SK-N-SH (cell line): Measurements from ENCODE around the gene BTLA. TPM values are rescaled to one million over a fixed set of nuclear protein-coding genes. Genes with fewer than 3 reads are reported as not detected.

Experiments
- CTCF ChIA-PET: fragments of 300-600, 350-600 bp; formaldehyde crosslinking; extraction: SDS; loops from one replicate; lab custom pipeline; 2021; lab: Yijun Ruan, JAX
- POLR2A ChIA-PET: fragments of 350-600 bp; sonication (Branson Sonifier 250); formaldehyde crosslinking; extraction: SDS; loops from one replicate; lab custom pipeline; 2020; ENCODE audit warnings: antibody characterized with exemption, inconsistent platforms; lab: Yijun Ruan, JAX
- DNase-seq: peaks from one replicate; pipeline ENCODE4 v3.0.0; 2012
- H2AFZ ChIP-seq: fragments of 200-600 bp; sonication (generic); 2 replicates; pipeline ENCODE4 v1.8.1; 2016; ENCODE audit warnings: antibody characterized with exemption, mild to moderate bottlenecking, low read depth
- H3F3A ChIP-seq: fragments of 200-600 bp; sonication (generic); replicated peaks from 2 replicates; pipeline ENCODE3; 2016; ENCODE audit warnings: antibody characterized with exemption, mild to moderate bottlenecking; ENCODE audit not compliant: insufficient read depth
- H3K27ac ChIP-seq, 2 experiments: fragments of 200-500 bp in 1 of 2; fragments of 200-600 bp in 1 of 2; sonication (Bioruptor generic) in 1 of 2; sonication (generic), shearing (Covaris generic) in 1 of 2; 2 replicates each; pipeline versions ENCODE4 v1.5.1 to v1.6.1; 2014 to 2016; ENCODE audit warnings: low read depth in 2 of 2, inconsistent platforms in 1 of 2, low read length in 1 of 2, mild to moderate bottlenecking in 1 of 2, mixed read lengths in 1 of 2
- H3K27me3 ChIP-seq: fragments of 200-600 bp; sonication (generic), shearing (Covaris generic); 2 replicates; pipeline ENCODE4 v1.6.1; 2016; ENCODE audit warnings: mixed run types; ENCODE audit not compliant: insufficient read depth
- H3K36me3 ChIP-seq, 2 experiments: fragments of 200-500 bp in 1 of 2; fragments of 200-600 bp in 1 of 2; sonication (Bioruptor generic) in 1 of 2; sonication (generic) in 1 of 2; replicated peaks in 1 of 2; 2 replicates each; pipeline versions ENCODE3 to v1.5.1; 2014 to 2016; ENCODE audit warnings: low read length in 1 of 2, mild to moderate bottlenecking in 1 of 2; ENCODE audit not compliant: insufficient read depth in 2 of 2, control insufficient read depth in 1 of 2
- H3K4me1 ChIP-seq, 2 experiments: fragments of 200-500 bp in 1 of 2; fragments of 200-600 bp in 1 of 2; sonication (Bioruptor generic) in 1 of 2; sonication (generic), shearing (Covaris generic) in 1 of 2; 2 replicates each; pipeline versions ENCODE4 v1.5.1 to v1.6.1; 2014 to 2016; ENCODE audit warnings: low read depth in 1 of 2, low read length in 1 of 2, mixed run types in 1 of 2; ENCODE audit not compliant: insufficient read depth in 2 of 2, control insufficient read depth in 1 of 2
- H3K4me2 ChIP-seq: fragments of 200-600 bp; sonication (generic), shearing (Covaris generic); 2 replicates; pipeline ENCODE4 v1.6.1; 2017; ENCODE audit warnings: mixed run types
- H3K4me3 ChIP-seq, 2 experiments: fragments of 200-500 bp in 1 of 2; fragments of 200-600 bp in 1 of 2; sonication (Bioruptor generic) in 1 of 2; sonication (generic), shearing (Covaris generic) in 1 of 2; 2 replicates each; pipeline versions ENCODE4 v1.5.1 to v1.8.1; 2014 to 2016; ENCODE audit warnings: low read depth in 2 of 2, inconsistent platforms in 1 of 2, low read length in 1 of 2, mild to moderate bottlenecking in 1 of 2, mixed read lengths in 1 of 2, moderate library complexity in 1 of 2
- H3K79me2 ChIP-seq: fragments of 200-600 bp; sonication (generic); 2 replicates; pipeline ENCODE4 v1.8.1; 2017; ENCODE audit warnings: mild to moderate bottlenecking; ENCODE audit not compliant: insufficient read depth
- H3K9ac ChIP-seq: fragments of 200-600 bp; sonication (generic); 2 replicates; pipeline ENCODE4 v1.6.1; 2017; ENCODE audit warnings: mixed run types
- H3K9me2 ChIP-seq: fragments of 200-600 bp; sonication (generic); 2 replicates; pipeline ENCODE4 v1.6.1; 2017; ENCODE audit warnings: mixed run types
- H3K9me3 ChIP-seq: fragments of 200-600 bp; sonication (generic); 2 replicates; pipeline ENCODE4 v1.6.1; 2017; ENCODE audit warnings: mixed run types, mild to moderate bottlenecking, moderate library complexity
- H4K20me1 ChIP-seq: fragments of 200-600 bp; sonication (generic); 2 replicates; pipeline ENCODE4 v1.6.1; 2017; ENCODE audit warnings: mild to moderate bottlenecking, mixed run types; ENCODE audit not compliant: insufficient read depth
- FOSL2 ChIP-seq: IDR thresholded peaks from 2 replicates; pipeline ENCODE4 v1.4.0; 2012; ENCODE audit warnings: low read depth, mild to moderate bottlenecking, moderate library complexity, borderline replicate concordance
- FOXM1 ChIP-seq: IDR thresholded peaks from 2 replicates; pipeline ENCODE4 v1.4.0; 2012; ENCODE audit warnings: low read depth, mild to moderate bottlenecking
- JUND ChIP-seq: IDR thresholded peaks from 2 replicates; pipeline ENCODE4 v1.4.0; 2012
- RFX5 ChIP-seq: IDR thresholded peaks from 2 replicates; pipeline ENCODE4 v1.6.1; 2012; ENCODE audit warnings: mild to moderate bottlenecking, improper control_type of control experiment, low read length
- SIN3A ChIP-seq: IDR thresholded peaks from 2 replicates; pipeline ENCODE4 v1.6.1; 2012; ENCODE audit warnings: low read depth, mild to moderate bottlenecking, low read length, moderate library complexity, borderline replicate concordance
- TAF1 ChIP-seq: IDR thresholded peaks from 2 replicates; pipeline ENCODE4 v1.6.1; 2012; ENCODE audit warnings: low read depth, mild to moderate bottlenecking, low read length, moderate library complexity, borderline replicate concordance
- TCF12 ChIP-seq: IDR thresholded peaks from 2 replicates; pipeline ENCODE4 v1.4.0; 2012
- TEAD4 ChIP-seq: IDR thresholded peaks from 2 replicates; pipeline ENCODE4 v1.4.0; 2012; ENCODE audit warnings: mild to moderate bottlenecking, borderline replicate concordance; ENCODE audit not compliant: insufficient read depth
- YY1 ChIP-seq: IDR thresholded peaks from 2 replicates; pipeline ENCODE4 v1.4.0; 2012; ENCODE audit warnings: low read depth, mild to moderate bottlenecking
- WGBS: methylation state at CpG from one replicate; pipeline ENCODE4 v1.1.6; 2017; ENCODE audit warnings: low lambda C conversion rate; 5-methylcytosine and 5-hydroxymethylcytosine counted together
- polyA plus RNA-seq, 3 experiments: library from polyadenylated mRNA; depleted of rRNA; stranded (reverse); fragments of >200 nt; gene quantifications; 2 replicates each; pipeline ENCODE4 v1.2.3, GENCODE V29; 2012
- TF ChIP-seq, protein P1 (sequence below): IDR thresholded peaks from 2 replicates; pipeline ENCODE4 v1.4.0; 2012; ENCODE audit warnings: low read depth, borderline replicate concordance
- TF ChIP-seq, protein P2 (sequence below): fragments of 200-600 bp; sonication (generic); IDR thresholded peaks from 2 replicates; pipeline ENCODE4 v1.6.1; 2017; ENCODE audit warnings: antibody characterized with exemption, mild to moderate bottlenecking, moderate library complexity

The BTLA gene
- polyA plus RNA-seq, 1 of the 3 experiments (the other 2 are of a cell fraction): not detected

DNA sequence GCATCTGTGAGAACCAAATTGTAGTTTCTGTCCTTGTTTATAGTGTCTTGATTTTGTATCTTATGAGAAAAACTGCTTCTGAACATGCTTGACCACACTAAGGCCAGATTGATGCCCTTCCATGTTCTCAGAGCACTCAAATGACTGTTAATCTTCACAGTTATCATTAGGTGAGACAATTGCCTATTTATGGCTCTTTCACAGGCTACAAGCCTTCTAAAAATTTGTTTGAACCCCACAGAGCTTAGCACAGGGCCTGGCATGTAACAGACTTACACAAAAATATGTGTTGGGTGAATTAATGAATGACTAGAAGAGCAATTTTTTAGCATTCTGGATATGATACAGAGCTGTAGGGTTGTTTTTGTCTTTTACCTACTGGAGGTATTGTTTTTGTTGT is 43.1 kb downstream of the BTLA start:
- Histone ChIP-seq H3K4me1 (no peaks in the 10 kb centered on the region), H3K36me3 (no peaks in the 10 kb centered on the region), H3K27me3 (no peaks in the 10 kb centered on the region), H3K79me2 (no peaks in the 10 kb centered on the region; the same call in 1 of the 2 replicates), H3K9me2 (no peaks in the 10 kb centered on the region), H3K4me2 (no peak overlapping the region), H3K9ac (no peak overlapping the region), H3K9me3 (no peaks in the 10 kb centered on the region), H3F3A (no peaks in the 10 kb centered on the region), H2AFZ (no peak overlapping the region), H3K4me3 (no peak overlapping the region), H3K27ac (no peak overlapping the region), H4K20me1 (no peaks in the 10 kb centered on the region)
- CTCF ChIA-PET: no interaction called here
- TF ChIP-seq TAF1 (no peak), FOXM1 (no peak), TEAD4 (no peak), YY1 (no peak)
- TF ChIP-seq, protein P1, sequence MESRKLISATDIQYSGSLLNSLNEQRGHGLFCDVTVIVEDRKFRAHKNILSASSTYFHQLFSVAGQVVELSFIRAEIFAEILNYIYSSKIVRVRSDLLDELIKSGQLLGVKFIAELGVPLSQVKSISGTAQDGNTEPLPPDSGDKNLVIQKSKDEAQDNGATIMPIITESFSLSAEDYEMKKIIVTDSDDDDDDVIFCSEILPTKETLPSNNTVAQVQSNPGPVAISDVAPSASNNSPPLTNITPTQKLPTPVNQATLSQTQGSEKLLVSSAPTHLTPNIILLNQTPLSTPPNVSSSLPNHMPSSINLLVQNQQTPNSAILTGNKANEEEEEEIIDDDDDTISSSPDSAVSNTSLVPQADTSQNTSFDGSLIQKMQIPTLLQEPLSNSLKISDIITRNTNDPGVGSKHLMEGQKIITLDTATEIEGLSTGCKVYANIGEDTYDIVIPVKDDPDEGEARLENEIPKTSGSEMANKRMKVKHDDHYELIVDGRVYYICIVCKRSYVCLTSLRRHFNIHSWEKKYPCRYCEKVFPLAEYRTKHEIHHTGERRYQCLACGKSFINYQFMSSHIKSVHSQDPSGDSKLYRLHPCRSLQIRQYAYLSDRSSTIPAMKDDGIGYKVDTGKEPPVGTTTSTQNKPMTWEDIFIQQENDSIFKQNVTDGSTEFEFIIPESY: no peak
- POLR2A ChIA-PET: no interaction called here
- no peak for DNase-seq

DNA sequence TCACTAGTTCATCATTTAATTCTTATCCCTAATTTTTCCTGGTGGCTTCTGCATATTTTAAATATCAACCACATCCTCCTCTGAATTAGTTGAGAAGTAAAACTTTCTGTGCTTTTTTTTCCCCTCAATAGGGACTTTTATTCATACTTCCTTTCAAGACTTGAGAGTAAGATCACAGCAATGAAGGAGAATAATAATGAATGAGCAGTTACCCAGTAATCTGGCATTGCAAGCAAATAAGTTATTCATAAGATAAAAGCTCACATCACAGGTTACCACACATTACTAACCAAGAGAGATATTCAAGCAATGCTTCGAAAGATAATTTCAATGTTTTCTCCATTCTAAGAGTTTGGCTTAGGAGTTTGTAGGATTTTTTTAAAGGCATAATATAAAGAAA is 50.3 kb downstream of the BTLA start:
- H3K9ac ChIP-seq: no peak overlapping the region
- no peak for DNase-seq
- H3K79me2 ChIP-seq: no peaks in the 10 kb centered on the region
- no peaks in the 10 kb centered on the region for H3K27me3 ChIP-seq
- CTCF ChIA-PET: no interaction called here
- H3K4me3 ChIP-seq: no peak overlapping the region
- peaks cover 2 to 17% of the 10 kb centered on the region in 2 experiments; a peak in 3 of 4 replicates for H3K4me1 ChIP-seq
- H3K36me3 ChIP-seq: no peaks in the 10 kb centered on the region
- no peaks in the 10 kb centered on the region for H3F3A ChIP-seq
- H3K4me2 ChIP-seq: no peak overlapping the region
- POLR2A ChIA-PET: no interaction called here
- 47% methylated on average over 1 of the region's 1 CpG for WGBS
- no peaks in the 10 kb centered on the region for H3K9me2 ChIP-seq
- H3K27ac ChIP-seq: no peak overlapping the region
- TF ChIP-seq FOSL2 (no peak), TAF1 (no peak)
- TF ChIP-seq, protein P2, sequence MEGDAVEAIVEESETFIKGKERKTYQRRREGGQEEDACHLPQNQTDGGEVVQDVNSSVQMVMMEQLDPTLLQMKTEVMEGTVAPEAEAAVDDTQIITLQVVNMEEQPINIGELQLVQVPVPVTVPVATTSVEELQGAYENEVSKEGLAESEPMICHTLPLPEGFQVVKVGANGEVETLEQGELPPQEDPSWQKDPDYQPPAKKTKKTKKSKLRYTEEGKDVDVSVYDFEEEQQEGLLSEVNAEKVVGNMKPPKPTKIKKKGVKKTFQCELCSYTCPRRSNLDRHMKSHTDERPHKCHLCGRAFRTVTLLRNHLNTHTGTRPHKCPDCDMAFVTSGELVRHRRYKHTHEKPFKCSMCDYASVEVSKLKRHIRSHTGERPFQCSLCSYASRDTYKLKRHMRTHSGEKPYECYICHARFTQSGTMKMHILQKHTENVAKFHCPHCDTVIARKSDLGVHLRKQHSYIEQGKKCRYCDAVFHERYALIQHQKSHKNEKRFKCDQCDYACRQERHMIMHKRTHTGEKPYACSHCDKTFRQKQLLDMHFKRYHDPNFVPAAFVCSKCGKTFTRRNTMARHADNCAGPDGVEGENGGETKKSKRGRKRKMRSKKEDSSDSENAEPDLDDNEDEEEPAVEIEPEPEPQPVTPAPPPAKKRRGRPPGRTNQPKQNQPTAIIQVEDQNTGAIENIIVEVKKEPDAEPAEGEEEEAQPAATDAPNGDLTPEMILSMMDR: no peak
- H3K9me3 ChIP-seq: no peaks in the 10 kb centered on the region
- no peak overlapping the region for H2AFZ ChIP-seq
- H4K20me1 ChIP-seq: no peaks in the 10 kb centered on the region

DNA sequence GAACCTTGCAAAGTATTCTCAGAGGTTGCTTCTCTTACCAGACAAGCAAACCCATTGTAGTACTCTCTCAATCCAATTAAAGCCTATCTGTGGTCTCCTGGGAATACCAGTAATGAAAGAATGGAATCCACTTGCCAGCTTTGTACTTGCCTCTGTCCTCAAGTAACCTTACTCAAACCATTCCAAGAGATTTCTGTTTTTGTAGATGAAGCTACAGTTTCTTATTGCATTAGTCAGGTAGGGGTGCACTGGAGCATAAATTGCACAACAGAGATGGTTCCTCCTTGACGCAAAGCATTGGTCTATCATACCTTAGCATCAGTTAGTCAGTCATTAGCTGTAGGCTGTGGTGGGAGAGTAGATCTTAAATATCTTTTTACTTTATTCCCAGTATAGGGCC is 52.9 kb downstream of the BTLA start:
- 20% methylated on average over 1 of the region's 1 CpG for WGBS
- POLR2A ChIA-PET: no interaction called here
- Histone ChIP-seq H3K4me2 (peak overlapping the region; percentile 17; the same call in 1 of the 2 replicates), H3F3A (no peaks in the 10 kb centered on the region), H3K9me3 (no peaks in the 10 kb centered on the region), H3K9ac (no peak overlapping the region), H3K27ac (peak overlapping the region in 1 of 2 experiments; percentile 58; a peak in 2 of 4 replicates), H3K27me3 (no peaks in the 10 kb centered on the region), H3K36me3 (no peaks in the 10 kb centered on the region), H3K79me2 (no peaks in the 10 kb centered on the region), H2AFZ (peak overlapping the region; percentile 17; the same call in 1 of the 2 replicates), H3K9me2 (no peaks in the 10 kb centered on the region), H4K20me1 (no peaks in the 10 kb centered on the region), H3K4me1 (peaks cover 2 to 17% of the 10 kb centered on the region in 2 experiments; a peak in 3 of 4 replicates), H3K4me3 (no peak overlapping the region)
- no peak for TF ChIP-seq TAF1
- no peak for TF ChIP-seq TCF12
- TF ChIP-seq FOSL2: no peak
- no peak for TF ChIP-seq SIN3A
- TF ChIP-seq RFX5: no peak
- TF ChIP-seq JUND: no peak
- no peak for DNase-seq
- CTCF ChIA-PET: interaction anchor here (0.7 kb wide), 1 partner anchor 22 kb away, joined by 3 read pairs; no protein-coding TSS in a partner anchor
